Heart right ventricle (tissue), 16 donors: ENCODE measurements around the gene AIFM2. TPM values are rescaled to one million over a fixed set of nuclear protein-coding genes. Genes with fewer than 3 reads are reported as not detected.

Source experiments
- ATAC-seq, 8 donors: fragments of 200-7000 bp; cut with Tn5 transposase; one replicate each; pipeline ENCODE4 v1.9.1; 2020; ENCODE audit warnings: mild to moderate bottlenecking in 8 of 8, moderate library complexity in 8 of 8, moderate number of reproducible peaks in 1 of 8
- DNase-seq, 2 donors: peaks; one replicate each; pipeline ENCODE4 v3.0.0-alpha.2; 2020
- H3K27ac ChIP-seq, 10 donors: fragments of 200-600 bp; sonication (generic) in 2 of 10; one replicate each; pipeline versions ENCODE4 v1.5.0 to v1.8.0; 2020 to 2022; ENCODE audit warnings: mild to moderate bottlenecking in 3 of 10
- H3K27me3 ChIP-seq, 7 donors: fragments of 200-600 bp; one replicate each; pipeline ENCODE4 v1.8.0; 2021 to 2022; ENCODE audit warnings: mild to moderate bottlenecking in 2 of 7
- H3K36me3 ChIP-seq, 9 donors: fragments of 200-600 bp; sonication (generic) in 1 of 9; one replicate each; pipeline versions ENCODE4 v1.5.0 to v1.8.0; 2020 to 2022; ENCODE audit warnings: mild to moderate bottlenecking in 2 of 9
- H3K4me1 ChIP-seq, 9 donors: fragments of 200-600 bp; sonication (generic) in 1 of 9; one replicate each; pipeline versions ENCODE4 v1.5.0 to v1.8.0; 2020 to 2022; ENCODE audit warnings: mild to moderate bottlenecking in 4 of 9
- H3K4me3 ChIP-seq, 10 donors: fragments of 200-600 bp; sonication (generic) in 2 of 10; one replicate each; pipeline versions ENCODE4 v1.5.0 to v1.8.0; 2020 to 2022; ENCODE audit warnings: mild to moderate bottlenecking in 7 of 10, moderate library complexity in 2 of 10
- H3K9me3 ChIP-seq, 11 donors: fragments of 200-600 bp in 10 of 11; sonication (generic) in 2 of 11; one replicate each; pipeline versions ENCODE4 v1.5.0 to v1.8.0; 2013 to 2022; ENCODE audit warnings: mild to moderate bottlenecking in 2 of 11, control low read depth in 1 of 11, moderate library complexity in 1 of 11
- WGBS, 2 donors: extraction: QIAGEN DNeasy Blood & Tissue Kit; methylation state at CpG; one replicate each; pipeline ENCODE4 v1.1.7; 2013; ENCODE audit warnings: inconsistent platforms in 1 of 2; 5-methylcytosine and 5-hydroxymethylcytosine counted together
- intact Hi-C, 10 donors: fragments of 100-400 bp; cut with DNase I; formaldehyde crosslinking; loops; one replicate each; pipeline versions ENCODE4 v1.11.1 to v1.14.2; 2022
- polyA plus RNA-seq, 2 donors: library from polyadenylated mRNA; stranded (reverse); fragments of 200-250 nt; gene quantifications; one replicate each; pipeline ENCODE4 v1.2.3, GENCODE V29; 2013
- total RNA-seq, 10 donors: library from RNA; stranded (reverse); fragmentation: NEBNext Ultra II Directional in 3 of 10; extraction: Animal tissue kit (Norgen Biotek cat#: 25700) in 3 of 10; gene quantifications; one replicate each; pipeline versions ENCODE4 v1.2.1 to v1.2.4, GENCODE V29; 2021 to 2023
- TF ChIP-seq, protein P1 (sequence below), 9 donors: fragments of 200-600 bp; sonication (generic) in 2 of 9; IDR thresholded peaks; one replicate each; pipeline versions ENCODE4 v1.5.0 to v1.8.0; 2021 to 2022; ENCODE audit warnings: antibody characterized with exemption in 9 of 9, mild to moderate bottlenecking in 5 of 9, moderate library complexity in 1 of 9
- donor health status: Arrhythmogenic right ventricular cardiomyopathy.
- donor health status: ischemic (EF 13 %, LVEDD 7.1; RV severe dilation, severe dysfunction).
- donor health status: healthy with polysubstance abuse.
- donor health status: DM: no; HTN: yes; CAD: no.
- donor health status: DM: no; HTN: no; CAD: no.
- donor health status: ischemic (EF 25% LVEDD 6.9; RV normal size, moderate dysfunction).
- donor health status: ischemic (EF 25% LVEDD 5.7; RV mildly dilated, moderate dysfunction).
- donor health status: healthy.
- donor health status: DM: yes; HTN: yes; CAD: no.
- donor health status: Ischemic cardiomyopathy.
- donor health status: ischemic (EF 35%, LVEDD 5.7; RV mildly dilated, moderate dysfunction).
- donor health status: nonischemic (EF 11% LVEDD 7.7; RV severe dilation, severe dysfunction).
- donor health status: DM: yes; HTN: yes; CAD: no.
- donor health status: PGD.
- donor health status: ischemic (EF 29% LVEDD 5.4; RV normal size, mild dysfunction).
- donor health status: nonischemic (EF 23%, LVEDD 6.1; RV moderate dilation, normal function).

AIFM2 gene
- total and polyA plus RNA-seq, 12 donors, result 14.1 to 27.0 (median 17.5) TPM

DNA sequence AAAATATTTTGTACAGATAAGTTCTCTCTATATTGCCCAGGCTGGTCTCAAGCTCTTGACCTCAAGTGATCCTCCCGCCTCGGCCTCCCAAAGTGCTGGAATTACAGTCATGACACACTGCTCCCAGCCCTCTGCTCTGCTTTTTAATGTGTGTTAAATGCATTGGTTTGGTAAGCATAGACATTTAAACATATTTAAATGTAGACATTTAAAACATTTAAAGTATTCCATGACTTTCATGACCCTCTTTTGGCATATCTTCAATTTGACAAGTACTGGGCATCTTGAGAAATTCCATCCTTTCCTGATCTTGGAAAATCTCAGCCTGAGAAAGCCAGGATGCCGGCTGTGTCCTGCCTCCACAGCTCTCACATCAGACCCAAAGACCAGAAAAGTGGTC, 42.9 kb upstream of the AIFM2 start:
- Histone ChIP-seq H3K27ac (no peak overlapping the region), H3K4me3 (no peak overlapping the region), H3K36me3 (no peaks in the 10 kb centered on the region), H3K4me1 (peaks cover 0 to 19% (median 4%) of the 10 kb centered on the region in 9 donors), H3K27me3 (no peaks in the 10 kb centered on the region), H3K9me3 (peaks cover 0 to 16% (median 8%) of the 10 kb centered on the region in 11 donors)
- ATAC-seq, result no peak
- no peak for DNase-seq
- TF ChIP-seq, protein P1, sequence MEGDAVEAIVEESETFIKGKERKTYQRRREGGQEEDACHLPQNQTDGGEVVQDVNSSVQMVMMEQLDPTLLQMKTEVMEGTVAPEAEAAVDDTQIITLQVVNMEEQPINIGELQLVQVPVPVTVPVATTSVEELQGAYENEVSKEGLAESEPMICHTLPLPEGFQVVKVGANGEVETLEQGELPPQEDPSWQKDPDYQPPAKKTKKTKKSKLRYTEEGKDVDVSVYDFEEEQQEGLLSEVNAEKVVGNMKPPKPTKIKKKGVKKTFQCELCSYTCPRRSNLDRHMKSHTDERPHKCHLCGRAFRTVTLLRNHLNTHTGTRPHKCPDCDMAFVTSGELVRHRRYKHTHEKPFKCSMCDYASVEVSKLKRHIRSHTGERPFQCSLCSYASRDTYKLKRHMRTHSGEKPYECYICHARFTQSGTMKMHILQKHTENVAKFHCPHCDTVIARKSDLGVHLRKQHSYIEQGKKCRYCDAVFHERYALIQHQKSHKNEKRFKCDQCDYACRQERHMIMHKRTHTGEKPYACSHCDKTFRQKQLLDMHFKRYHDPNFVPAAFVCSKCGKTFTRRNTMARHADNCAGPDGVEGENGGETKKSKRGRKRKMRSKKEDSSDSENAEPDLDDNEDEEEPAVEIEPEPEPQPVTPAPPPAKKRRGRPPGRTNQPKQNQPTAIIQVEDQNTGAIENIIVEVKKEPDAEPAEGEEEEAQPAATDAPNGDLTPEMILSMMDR (IDR thresholded peaks at IDR 0.05), result no peak
- intact Hi-C loops, result no loop called here
- 89 to 91% methylated on average over 3 of the region's 3 CpGs for WGBS, 2 donors

DNA sequence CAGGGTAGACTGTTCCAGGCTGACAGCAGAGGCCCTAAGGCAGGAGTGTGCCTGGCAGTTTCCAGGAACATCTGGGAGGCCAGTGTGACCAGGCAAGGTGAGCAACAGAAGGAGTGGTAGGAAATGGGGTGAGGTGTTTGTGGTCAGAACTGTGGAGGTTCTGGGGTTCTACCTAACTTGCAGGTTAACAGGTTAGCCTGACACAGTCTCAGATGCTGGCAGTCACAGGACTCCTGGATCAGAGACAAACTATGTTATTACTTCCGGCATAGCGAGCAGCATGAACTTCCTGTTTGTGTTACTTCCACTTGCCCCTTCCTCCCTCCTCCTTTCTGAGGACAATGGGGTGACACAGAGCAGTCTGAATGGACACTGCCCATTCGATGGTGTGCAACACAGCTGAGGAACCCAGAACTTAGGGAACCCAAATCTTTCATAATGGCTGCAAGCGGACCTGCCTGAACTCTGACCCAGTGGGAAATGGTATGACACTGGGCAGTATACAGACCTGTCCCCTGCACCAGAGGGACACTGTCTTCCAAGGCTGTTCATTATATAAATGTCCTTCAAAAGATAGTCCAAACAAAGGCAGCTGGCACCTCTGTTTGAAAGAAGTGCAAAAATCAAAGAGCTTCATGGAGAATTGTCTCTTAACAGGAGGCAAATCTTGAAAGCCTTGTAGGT, 41.6 kb upstream of the AIFM2 start:
- H3K4me3 ChIP-seq, result no peak overlapping the region
- TF ChIP-seq, protein P1 (IDR thresholded peaks at IDR 0.05), result no peak
- H3K36me3 ChIP-seq, result no peaks in the 10 kb centered on the region
- ATAC-seq (no peak), DNase-seq (no peak)
- H3K4me1 ChIP-seq, result peaks cover 0 to 22% (median 11%) of the 10 kb centered on the region in 9 donors
- H3K27ac ChIP-seq, result peak overlapping the region in 3 of 10 donors; percentile 3 to 77 (median 6)
- H3K9me3 ChIP-seq, result peaks cover 0 to 4% (median 0%) of the 10 kb centered on the region in 11 donors
- intact Hi-C loops, result no loop called here
- WGBS, 2 donors, result 45 to 67% methylated on average over 4 of the region's 4 CpGs
- H3K27me3 ChIP-seq, result no peaks in the 10 kb centered on the region

GRCh38 chr10:70169649-70170364, 37.2 kb upstream of the AIFM2 start:
- H3K27me3 ChIP-seq, result no peaks in the 10 kb centered on the region
- TF ChIP-seq, protein P1 (IDR thresholded peaks at IDR 0.05), result no peak
- ATAC-seq (peak in 7 of 8 donors; percentile 32 to 57 (median 48)), DNase-seq (no peak)
- no peaks in the 10 kb centered on the region for H3K9me3 ChIP-seq
- peak overlapping the region; percentile 59 to 99 (median 84) for H3K4me3 ChIP-seq
- WGBS, 2 donors, result 0 to 1% methylated on average over 35 to 40 of the region's 40 CpGs
- peaks cover 0 to 29% (median 0%) of the 10 kb centered on the region in 9 donors for H3K36me3 ChIP-seq
- H3K27ac ChIP-seq, result peak overlapping the region; percentile 52 to 96 (median 92)
- intact Hi-C loops, result loop anchor here in 1 of 10 donors (1.0 kb wide), 1 partner anchor 24 kb away; the partner anchor contains the start of gene TYSND1
- peaks cover 0 to 60% (median 44%) of the 10 kb centered on the region in 9 donors for H3K4me1 ChIP-seq

- H3K4me1 ChIP-seq, result peaks cover 0 to 61% (median 52%) of the 10 kb centered on the region in 9 donors
- TF ChIP-seq, protein P1 (IDR thresholded peaks at IDR 0.05), result no peak
- H3K27me3 ChIP-seq, result no peaks in the 10 kb centered on the region
- peak overlapping the region in 1 of 10 donors; percentile 94 for H3K27ac ChIP-seq
- DNase-seq (no peak), ATAC-seq (no peak)
- H3K4me3 ChIP-seq, result peak overlapping the region in 9 of 10 donors; percentile 59 to 99 (median 85)
- intact Hi-C loops, result no loop called here
- 49 to 50% methylated on average over 2 of the region's 2 CpGs for WGBS, 2 donors
- H3K36me3 ChIP-seq, result peaks cover 0 to 36% (median 0%) of the 10 kb centered on the region in 9 donors
- H3K9me3 ChIP-seq, result no peaks in the 10 kb centered on the region
Observed at GRCh38 chr10:70169011-70169410, 36.4 kb upstream of the AIFM2 start.
